Stimulated activated CD8-positive, alpha-beta memory T cell treated with anti-CD3 and anti-CD28 coated beads, Interleukin-15, amount 100 ng/mL, for 4 hours (primary cell): Measurements from ENCODE around the gene NOSTRIN.
"Not testable (repeated sequence)": the region's sequence is repeated elsewhere in the genome, so short reads cannot be mapped to it uniquely, and the experiment has no call there.

Experiments
- DNase-seq, 2 donors: peaks; one replicate each; pipeline ENCODE4 v3.0.0-alpha.2; 2020; ENCODE audit warnings: low read depth in 2 of 2

The NOSTRIN gene

DNA sequence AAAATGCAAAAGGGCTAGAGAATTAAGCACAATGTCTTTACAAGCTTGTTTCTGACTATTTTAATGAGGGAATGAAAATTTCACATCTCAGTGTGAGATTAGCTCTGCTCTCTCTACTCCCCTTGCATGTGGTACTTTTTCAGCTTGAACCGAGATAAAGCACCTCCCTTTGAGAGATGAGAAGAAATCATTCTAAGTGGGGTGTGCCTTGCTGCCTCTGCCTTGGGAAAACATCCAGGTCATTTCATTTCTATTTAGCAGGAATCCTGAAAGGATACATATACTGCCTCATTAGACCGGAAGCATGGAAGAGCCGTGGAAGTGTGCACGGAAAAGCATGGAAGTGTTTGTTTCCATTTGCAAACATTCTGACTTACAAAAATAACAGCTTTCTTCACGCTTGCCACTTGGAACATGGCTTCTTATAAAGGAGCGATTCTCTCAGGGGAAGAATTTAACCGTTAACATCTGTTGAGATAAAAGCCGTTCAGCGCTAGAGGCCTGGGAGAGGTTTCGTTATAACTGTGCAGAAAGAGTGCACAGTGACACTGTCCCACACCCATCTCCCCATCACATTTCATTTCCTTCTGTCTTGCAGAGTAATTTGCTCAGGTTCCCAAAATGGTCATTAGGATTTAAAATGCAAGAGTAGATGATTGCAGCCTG lies 16.7 kb downstream of the NOSTRIN start:
- DNase-seq: no peak

DNA sequence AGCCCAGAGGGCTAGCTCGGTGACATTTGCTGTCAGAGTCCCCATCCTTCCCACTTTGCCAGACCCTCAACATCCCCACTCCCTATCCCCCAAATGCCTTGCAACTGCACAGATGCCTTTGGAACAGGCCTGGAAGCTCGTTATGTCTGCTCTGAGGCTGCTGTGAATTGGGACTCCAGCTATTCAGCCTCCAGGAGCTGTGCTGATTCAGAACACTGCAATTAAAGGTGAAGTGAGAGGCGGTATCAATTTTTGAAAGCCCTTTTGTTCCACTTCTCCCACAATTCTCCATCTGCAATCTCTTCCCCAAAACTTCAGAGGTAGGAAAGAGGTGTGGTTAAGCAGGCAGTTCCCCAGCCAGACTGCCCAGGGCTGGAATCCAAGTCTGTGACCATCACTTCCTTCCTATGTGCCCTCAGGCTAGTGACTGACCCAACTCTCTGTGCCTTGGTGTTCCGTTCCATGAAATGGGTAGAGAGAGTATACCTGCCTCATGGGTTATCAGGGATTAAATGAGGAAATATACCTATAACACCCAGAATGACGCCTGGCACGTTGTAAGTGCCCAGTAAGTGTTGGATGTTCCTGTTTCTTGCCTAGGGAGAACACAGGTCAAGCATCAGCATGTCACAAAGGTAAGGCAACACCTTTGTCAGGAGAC lies 17.5 kb downstream of the NOSTRIN start:
- DNase-seq: no peak

DNA sequence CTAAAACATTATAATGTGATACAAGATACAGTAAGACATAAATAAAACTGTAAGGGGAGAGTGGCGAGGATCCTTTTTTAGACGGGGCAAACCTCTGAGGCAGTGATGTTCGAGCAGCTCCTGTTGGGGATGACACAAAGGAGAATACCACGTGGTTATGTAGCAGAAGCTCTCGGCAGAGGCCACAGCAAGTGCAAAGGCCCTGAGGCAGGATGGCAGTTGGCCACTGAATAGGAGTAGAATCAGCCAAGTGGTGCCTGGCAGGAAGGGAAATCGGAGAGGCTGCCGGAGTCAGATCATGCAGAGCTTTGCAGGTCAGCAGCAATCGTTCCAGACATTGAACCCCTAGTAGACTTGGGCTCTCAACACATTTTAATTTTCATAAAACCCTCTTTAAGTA lies 19.1 kb downstream of the NOSTRIN start:
- no peak for DNase-seq

DNA sequence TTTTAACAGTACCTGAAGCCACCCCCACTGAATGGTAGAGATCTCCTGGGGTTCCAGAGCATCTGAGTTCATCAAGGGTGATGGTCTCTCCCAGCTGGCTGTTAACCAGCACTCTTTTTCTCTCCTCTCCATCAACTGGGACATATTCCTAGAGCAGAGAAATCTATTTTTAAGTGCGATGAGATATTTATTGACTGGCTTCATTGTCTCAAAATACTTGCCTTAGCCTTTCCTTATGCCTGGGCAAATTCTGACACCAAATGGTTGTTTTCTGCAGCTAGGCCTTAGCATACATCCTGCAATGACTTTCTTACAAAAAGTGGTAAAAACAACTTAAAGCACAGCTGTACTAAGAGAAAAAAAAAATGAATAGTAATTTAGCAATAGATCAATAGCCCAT lies 19.6 kb downstream of the NOSTRIN start:
- DNase-seq: no peak

DNA sequence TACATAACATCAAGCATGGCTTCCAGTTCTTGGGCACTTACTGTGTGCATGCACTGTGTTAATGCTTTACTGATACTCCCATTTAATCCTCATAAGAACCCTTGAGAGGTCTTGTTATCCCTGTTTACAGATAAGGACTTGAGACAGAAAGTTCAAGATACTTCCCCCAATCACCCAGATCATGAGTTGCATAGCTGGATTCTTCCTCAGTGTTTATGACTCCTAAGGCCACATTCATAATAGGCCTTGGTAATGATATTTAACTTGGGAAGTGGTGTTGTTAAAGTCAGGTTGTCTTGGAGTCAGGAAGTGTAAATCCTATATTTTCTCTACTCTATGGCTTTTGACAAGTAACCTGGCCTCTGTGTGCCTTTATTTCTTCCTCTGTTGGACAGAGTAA lies 22.7 kb downstream of the NOSTRIN start:
- no peak for DNase-seq

DNA sequence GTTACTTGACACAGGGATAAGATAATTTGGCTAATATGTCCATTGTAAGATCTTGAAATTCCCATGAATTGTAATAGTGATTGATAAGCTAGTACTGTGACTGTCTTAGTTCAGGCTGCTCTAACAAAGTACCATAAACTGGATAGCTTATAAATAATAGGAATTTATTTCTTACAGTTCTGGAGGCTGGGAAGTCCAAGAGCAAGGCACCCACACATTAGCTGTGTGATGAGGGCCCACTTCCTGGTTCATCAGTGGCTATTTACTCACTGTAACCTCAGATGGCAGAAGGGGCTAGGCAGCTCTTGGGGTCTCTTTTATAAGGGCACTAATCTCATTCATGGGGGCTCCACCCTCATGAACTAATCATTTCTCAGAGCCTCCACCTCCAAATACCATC lies 28.5 kb downstream of the NOSTRIN start:
- no peak for DNase-seq

DNA sequence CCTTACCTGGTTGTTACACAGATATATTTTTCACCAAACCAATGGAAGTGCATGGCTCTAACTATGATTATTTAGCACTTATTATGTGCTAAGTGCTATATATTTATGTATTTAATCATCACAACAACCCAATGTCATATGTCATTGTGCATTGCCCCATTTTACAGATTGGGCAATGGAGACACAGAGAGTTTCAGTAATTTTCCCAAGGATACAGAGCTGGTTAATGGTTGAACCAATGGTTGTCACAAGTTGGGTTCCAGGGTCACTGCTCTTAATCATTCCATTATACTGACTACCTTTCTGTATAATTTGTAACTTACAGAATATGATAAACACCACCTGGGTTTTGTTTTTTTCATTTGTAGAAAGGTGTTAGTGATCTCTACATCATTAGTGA lies 29.2 kb downstream of the NOSTRIN start:
- no peak for DNase-seq

DNA sequence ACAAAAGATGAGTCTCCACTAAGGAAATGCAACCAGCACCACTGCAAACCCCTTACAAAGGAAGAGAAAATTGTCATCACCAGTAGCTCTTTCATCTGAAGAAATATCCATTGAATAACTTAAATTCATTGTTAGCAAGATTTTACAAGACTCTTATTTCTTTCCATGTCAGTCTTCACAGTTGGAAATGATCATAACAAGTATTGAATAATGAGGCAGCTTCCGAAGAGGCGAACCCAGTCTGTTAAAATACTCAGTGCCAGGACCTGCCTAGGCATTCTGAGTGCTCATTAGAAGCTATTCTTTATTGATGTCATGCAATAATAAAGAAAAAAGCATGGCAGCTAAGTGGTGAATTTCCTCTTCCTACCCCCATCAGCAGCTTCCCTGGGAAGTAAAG lies 33.5 kb downstream of the NOSTRIN start:
- no peak for DNase-seq

DNA sequence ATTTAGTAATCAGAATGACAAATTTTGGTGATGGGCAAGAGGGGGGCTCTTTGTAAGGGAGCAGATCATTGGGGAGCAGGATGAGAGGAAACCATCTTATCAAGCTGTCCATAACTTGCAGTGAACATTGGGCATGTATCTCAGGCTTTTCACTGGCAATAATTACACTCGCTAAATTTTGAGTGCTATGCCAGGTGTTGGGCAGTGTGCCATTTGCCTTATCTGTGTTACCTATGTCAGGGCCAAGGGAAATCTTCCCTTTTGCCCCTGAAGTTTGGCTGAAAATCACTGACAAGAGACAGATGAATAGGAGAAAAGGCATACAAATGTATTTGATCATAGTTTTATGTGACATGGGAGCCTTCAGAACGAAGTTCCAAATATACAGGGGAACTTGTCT lies 39.0 kb downstream of the NOSTRIN start:
- no peak for DNase-seq

DNA sequence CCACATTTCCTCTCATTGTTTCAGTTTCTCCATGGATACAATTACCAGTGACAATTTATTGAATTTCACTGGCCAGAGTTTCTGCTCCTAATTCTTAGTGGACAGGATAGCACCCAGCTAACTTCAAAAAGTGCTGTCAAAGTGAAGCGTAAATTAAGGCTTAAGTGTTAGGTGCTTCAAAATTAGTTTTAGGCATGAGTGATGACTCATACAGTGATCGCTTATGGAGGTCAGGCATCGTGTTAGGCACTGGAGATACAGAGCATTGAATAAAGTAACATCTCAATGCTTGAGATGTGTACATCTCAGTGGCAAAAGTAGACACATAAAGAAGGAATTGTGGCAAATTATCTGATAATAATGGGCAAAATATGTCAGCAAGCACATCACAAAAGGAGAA lies 40.8 kb downstream of the NOSTRIN start:
- DNase-seq: no peak

DNA sequence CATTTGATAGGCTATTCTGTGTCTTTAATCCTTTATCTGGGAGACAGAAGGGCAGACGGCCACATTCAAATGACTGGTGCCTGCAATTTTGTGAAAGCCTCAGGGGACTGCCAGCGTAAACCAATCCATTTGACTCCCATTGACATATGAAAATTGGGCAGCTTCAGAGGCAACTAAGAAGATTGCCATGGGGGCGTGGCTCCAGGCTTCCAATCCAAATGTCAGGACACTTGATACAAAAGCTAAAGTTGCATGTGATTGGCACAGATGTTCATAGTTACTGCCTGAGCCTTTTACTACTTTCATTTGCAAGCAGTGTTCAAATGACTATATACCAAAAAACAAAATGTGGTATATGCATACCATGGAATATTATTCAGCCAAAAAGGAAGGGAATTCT lies 45.8 kb downstream of the NOSTRIN start:
- DNase-seq: no peak

DNA sequence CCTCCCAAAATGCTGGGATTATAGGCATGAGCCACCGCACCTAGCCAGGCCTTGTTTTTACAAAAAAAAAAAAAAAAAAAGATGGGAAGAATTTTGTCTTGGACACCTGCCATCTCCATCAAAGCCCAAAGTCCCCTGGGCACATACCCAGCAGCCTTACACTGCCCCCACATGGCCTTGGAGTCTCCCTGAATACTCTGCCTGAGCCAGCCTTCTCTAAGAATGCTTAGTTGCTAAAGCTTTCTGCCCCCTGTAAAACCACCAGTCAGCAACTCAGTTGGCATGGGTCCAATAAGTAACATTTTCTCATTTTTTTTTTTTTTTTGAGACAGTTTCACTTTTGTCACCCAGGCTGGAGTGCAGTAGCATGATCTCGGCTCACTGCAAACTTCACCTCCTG lies 47.2 kb downstream of the NOSTRIN start:
- no peak for DNase-seq

DNA sequence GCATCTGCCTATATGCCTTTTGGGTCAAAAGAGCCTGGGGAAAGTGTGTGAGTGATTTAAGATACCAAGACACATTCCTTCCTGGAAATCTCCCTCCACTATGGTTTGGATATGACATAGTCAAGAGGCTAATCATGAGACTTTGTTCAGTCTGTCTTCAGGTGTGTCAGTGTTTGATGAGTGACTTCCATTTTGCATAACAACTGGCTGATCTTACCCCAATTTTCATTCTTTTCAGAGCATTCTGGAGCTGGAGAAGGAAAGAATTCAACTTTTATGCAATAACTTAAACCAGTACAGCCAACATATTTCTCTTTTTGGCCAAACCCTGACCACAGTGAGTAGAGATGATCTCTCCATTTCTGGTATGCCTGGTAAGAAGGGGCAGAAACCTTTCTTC lies 48.4 kb downstream of the NOSTRIN start:
- no peak for DNase-seq

DNA sequence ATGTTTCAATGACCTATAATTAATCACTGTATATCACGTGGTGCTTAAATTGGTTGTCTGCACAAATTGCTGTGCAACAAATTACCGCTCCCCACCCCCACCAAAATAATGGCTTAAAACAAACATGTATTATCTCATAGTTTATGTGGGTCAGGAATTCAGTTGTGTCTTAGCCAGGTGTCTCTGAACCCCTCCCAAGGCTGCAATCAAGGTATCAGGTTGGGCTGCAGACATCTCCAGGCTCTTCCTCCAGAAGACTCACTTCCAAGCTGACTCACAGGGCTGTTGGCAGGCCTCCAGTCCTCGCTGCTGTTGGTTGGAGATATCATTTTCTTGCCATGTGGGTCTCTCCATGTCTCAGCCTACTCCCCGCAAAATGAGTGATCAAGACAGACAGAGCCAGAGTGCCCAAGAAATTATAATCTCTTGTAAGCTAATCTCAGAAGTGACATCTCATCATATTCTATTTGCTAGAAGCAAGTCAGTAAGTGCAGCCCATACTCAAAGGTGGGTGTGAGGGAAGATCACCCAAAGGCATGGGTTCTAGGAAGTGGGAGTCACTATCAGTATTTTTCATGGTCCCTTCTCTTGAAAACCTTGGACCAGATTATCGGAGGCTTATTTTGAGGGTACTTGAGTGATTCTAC lies 49.4 kb downstream of the NOSTRIN start:
- no peak for DNase-seq

DNA sequence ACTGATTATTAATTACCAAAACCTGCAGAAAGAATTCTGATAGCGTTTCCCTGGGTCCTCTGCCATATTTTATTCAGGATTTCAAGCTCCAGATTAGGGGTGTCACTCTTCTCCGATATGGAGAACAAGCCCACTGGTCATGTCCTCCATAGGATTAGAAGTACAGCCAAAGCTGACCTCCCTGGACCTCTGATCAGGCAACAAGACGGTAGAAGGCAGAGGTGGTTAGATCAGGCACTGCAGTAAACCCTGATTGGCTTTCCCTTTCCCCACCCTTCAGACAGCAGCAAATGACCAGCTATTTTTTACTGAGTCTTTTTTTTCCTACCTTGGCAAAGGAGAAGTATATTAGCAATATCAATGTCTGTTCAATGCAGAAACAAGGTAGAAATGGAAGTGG lies 50.0 kb downstream of the NOSTRIN start:
- DNase-seq: no peak

DNA sequence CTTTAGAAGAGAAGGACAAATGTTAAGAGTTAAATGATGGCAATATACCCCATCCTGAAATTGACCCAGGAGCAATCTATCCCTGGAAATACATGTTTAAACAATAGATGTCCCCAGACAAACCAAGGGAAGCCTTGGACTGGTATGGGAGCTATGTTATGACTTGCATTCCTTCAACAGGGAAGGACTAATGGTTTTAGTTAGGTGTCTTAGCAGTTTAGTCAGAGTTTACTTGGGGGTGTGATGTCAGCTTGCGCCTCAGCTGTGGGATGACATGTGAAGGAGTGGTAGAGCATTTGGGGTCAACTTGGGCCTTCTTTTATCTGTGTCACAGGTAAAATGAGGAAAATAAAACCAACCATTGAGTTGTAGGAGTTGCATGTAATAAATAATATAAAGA lies 51.0 kb downstream of the NOSTRIN start:
- no peak for DNase-seq

DNA sequence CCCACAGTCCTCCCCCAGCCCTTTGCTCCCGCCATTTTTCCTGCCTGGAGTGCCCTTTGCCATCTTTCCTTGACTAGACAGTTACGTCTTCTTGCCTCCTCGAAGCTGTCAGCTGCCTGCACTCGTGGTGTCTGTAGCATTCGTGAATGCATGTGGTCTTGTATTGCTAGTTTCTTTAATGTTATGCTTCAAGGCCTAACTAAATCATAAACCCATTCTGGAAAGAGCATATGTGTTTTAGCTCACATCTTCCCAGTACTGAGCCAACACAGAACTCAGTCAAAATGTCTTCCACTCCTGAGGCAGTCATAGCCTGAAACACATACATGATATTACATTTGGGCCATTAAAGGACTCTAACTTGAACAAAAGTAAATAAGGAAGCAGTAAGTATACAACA lies 52.2 kb downstream of the NOSTRIN start:
- DNase-seq: no peak

DNA sequence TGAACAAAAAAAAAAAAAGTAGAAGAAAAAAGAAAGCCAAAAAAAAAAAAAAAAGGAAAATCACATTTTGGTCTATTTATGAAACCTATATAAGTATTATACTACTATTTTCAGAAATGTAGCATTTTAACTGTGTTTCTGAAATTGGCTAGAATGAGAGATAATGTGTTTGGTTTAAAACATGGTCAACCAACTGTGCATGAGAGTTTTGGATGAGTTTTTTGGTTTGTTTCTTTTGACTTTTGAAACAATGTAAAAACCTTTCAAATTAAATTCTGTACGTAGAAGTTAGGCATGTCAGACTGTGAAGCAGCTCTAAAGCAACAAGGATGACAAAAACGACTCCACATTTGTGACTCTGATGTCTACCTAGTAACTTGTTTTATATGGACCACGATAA lies 53.2 kb downstream of the NOSTRIN start:
- DNase-seq: no peak

DNA sequence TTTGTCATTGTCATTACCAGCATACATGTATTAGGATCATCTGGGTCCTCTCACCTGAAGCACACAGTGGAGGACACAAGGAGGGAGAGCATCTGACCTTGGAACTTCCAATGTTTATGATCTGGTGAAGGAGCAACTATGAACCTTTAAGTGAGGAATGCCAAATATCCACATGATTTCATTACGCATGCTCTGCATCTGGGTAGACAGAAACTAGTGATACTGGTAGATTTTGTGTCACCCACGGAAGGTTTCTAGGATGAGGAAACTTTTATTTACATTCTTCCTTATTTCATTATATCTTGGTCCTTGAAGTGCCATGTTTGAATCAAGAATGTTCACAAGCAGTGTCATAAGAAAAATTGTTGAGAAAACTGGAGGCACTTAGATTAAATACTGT lies 55.7 kb downstream of the NOSTRIN start:
- DNase-seq: no peak

DNA sequence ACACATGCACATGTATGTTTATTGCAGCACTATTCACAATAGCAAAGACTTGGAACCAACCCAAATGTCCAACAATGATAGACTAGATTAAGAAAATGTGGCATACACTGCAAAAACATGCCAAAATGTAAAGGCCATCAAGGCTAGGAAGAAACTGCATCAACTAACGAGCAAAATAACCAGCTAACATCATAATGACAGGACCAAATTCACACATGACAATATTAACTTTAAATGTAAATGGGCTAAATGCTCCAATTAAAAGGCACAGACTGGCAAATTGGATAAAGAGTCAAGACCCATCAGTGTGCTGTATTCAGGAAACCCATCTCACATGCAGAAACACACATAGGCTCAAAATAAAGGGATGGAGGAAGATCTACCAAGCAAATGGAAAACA lies 64.7 kb downstream of the NOSTRIN start:
- not testable (repeated sequence) for DNase-seq

DNA sequence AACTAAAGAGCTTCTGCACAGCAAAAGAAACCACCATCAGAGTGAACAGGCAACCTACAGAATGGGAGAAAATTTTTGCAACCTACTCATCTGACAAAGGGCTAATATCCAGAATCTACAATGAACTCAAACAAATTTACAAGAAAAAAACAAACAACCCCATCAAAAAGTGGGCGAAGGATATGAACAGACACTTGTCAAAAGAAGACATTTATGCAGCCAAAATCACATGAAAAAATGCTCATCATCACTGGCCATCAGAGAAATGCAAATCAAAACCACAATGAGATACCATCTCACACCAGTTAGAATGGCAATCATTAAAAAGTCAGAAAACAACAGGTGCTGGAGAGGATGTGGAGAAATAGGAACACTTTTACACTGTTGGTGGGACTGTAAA lies 67.9 kb downstream of the NOSTRIN start:
- DNase-seq: not testable (repeated sequence)

DNA sequence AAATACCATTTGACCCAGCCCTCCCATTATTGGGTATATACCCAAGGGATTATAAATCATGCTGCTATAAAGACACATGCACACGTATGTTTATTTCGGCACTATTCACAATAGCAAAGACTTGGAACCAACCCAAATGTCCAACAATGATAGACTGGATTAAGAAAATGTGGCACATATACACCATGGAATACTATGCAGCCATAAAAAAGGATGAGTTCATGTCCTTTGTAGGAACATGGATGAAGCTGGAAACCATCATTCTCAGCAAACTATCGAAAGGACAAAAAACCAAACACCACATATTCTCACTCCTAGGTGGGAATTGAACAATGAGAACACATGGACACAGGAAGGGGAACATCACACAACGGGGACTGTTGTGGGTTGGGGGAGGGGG lies 68.4 kb downstream of the NOSTRIN start:
- DNase-seq: not testable (repeated sequence)

DNA sequence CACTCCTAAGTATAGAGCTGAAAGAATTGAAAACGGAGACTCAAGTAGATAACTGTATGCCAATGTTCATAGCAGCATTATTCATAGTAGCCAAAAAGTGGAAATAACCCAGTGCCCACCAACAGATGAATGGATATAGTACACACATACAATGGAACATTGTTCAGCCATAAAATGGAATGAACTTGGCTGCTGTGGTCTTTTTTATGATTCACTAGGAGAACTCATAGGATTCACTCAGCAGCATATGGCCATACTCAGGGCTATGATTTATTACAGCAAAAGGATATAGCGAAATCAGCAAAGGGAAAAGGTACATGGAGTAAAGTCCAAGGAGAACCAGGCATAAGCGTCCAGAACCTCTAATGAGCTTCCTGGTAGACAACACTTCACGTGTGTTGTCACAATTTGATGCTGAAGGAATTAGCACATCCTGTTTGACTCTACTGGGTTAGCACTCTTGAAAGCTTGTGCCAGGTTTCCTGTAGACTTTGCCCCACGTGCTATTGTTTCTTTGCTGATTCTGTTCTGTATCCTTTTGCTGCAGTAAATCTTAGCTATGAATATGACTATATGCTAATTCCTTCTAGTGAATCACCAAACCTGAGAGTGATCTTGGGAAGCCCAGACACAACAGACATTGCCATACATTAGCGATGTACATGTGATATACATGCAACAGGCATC lies 72.1 kb downstream of the NOSTRIN start:
- no peak for DNase-seq
